ENCODE measurements around the gene ZNHIT2. TPM values are rescaled to one million over a fixed set of nuclear protein-coding genes. Genes with fewer than 3 reads are reported as not detected.

ZNHIT2 gene
- total and polyA plus RNA-seq, 2 of the 8 experiments (the other 6 are each of a cell fraction or from before 2014, with no cell fraction given) = 13.0 to 16.1 TPM

DNA sequence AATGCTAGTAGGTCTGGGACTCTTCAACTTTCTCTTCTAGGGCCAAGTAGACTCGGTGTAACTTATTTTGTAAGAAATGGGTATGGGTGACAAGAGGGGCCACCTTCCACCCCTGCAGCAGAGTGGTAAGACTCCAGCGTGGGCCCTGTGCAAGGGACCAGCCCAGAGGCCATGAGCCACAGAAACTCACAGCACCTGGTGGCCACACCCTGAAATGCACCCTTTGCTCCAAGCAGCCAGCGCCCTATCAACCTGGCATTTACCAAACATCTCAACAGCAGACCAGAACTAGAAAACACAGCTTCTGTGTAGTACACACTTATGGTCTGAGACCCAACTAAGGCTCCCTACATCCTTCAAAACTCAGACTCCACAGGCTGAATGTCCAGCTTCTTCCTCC is 39.4 kb downstream of the ZNHIT2 start:
- Histone ChIP-seq H4K20me1 (replicated peaks in 1 of 2; ENCODE audit: control insufficient read depth in 1 of 2, insufficient read depth in 2 of 2, low read length in 2 of 2) (peaks cover 6 to 11% of the 10 kb centered on the region in 2 experiments), H3K23ac (ENCODE audit: insufficient read length) (no peak overlapping the region), H3K27me3 (replicated peaks in 1 of 4; ENCODE audit: control insufficient read depth in 3 of 4, extremely low read depth in 1 of 4, insufficient read depth in 3 of 4, low read length in 3 of 4) (no peaks in the 10 kb centered on the region), H2BK12ac (ENCODE audit: low read depth, low read length) (no peak overlapping the region), H2BK15ac (ENCODE audit: low read length) (no peak overlapping the region), H3K36me3 (ENCODE audit: control insufficient read depth in 2 of 4, insufficient read depth in 4 of 4, low read length in 3 of 4) (peaks cover 20 to 41% (median 36%) of the 10 kb centered on the region in 4 experiments), H3K4ac (replicated peaks; ENCODE audit: insufficient read length, low read depth, low read length) (no peak overlapping the region), H2AFZ (ENCODE audit: low read length) (no peak overlapping the region), H3K79me2 (ENCODE audit: control insufficient read depth in 1 of 2, insufficient read depth in 2 of 2, low read length in 2 of 2) (peaks cover 6 to 37% of the 10 kb centered on the region in 2 experiments), H3K9ac (replicated peaks in 1 of 4; ENCODE audit: extremely low read depth in 1 of 4, low read depth in 3 of 4, low read length in 3 of 4) (no peak overlapping the region), H4K5ac (ENCODE audit: insufficient read length, low read depth, low read length) (no peak overlapping the region), H3K4me1 (replicated peaks in 1 of 4; ENCODE audit: control insufficient read depth in 3 of 4, insufficient read depth in 4 of 4, low read length in 3 of 4) (peaks cover 0 to 6% (median 2%) of the 10 kb centered on the region in 4 experiments; a peak in 4 of 7 replicates), H3K23me2 (ENCODE audit: low read depth, low read length) (peaks cover 2% of the 10 kb centered on the region; the same call in 1 of the 2 replicates), H4K8ac (ENCODE audit: extremely low read depth, insufficient read depth, low read length) (no peak overlapping the region), H3K14ac (ENCODE audit: insufficient read length) (no peak overlapping the region), H4K91ac (replicated peaks; ENCODE audit: insufficient read length, low read length) (no peak overlapping the region), H3K18ac (ENCODE audit: extremely low read depth, low read length) (no peak overlapping the region), H2BK20ac (ENCODE audit: low read length) (no peak overlapping the region), H3K56ac (replicated peaks; ENCODE audit: insufficient read length, low read depth, low read length) (no peak overlapping the region), H3K4me3 (ENCODE audit: extremely low read depth in 1 of 4, insufficient read depth in 2 of 4, low read depth in 3 of 4, low read length in 4 of 4) (no peak overlapping the region), H2BK120ac (replicated peaks; ENCODE audit: low read depth, low read length) (no peak overlapping the region), H2BK5ac (ENCODE audit: low read depth, low read length) (no peak overlapping the region), H3K4me2 (ENCODE audit: insufficient read depth in 1 of 2, low read depth in 2 of 2, low read length in 2 of 2) (no peak overlapping the region), H3K79me1 (ENCODE audit: low read depth, low read length) (peaks cover 10% of the 10 kb centered on the region; the same call in 1 of the 2 replicates), H3K27ac (ENCODE audit: low read depth, low read length) (no peak overlapping the region), H2AK5ac (ENCODE audit: low read depth, low read length) (no peak overlapping the region), H3K9me3 (ENCODE audit: insufficient read depth in 2 of 2, low read depth in 1 of 2, low read length in 1 of 2) (no peaks in the 10 kb centered on the region)
- DNase-seq (ENCODE audit: low read depth in 1 of 2, low spot score in 2 of 2) = peak in 1 of 2 experiments; percentile 86
- ChIA-PET POLR2A (ENCODE audit: partially characterized antibody) (interaction anchor here (0.7 to 21.6 kb wide), 10 partner anchors 9 to 316 kb away, joined by 3 to 230 read pairs (median 3); partner anchors contain the start of genes ARL2, FAU, MRPL49 and VPS51), CTCF (ENCODE audit: partially characterized antibody) (interaction anchor here (0.6 to 4.7 kb wide), 25 partner anchors 11 to 482 kb away, joined by 3 to 28 read pairs (median 4); partner anchors contain the start of genes ARL2, NAALADL1 and PYGM)
- no peak for FAIRE-seq
- WGBS, 2 experiments (ENCODE audit: extremely low coverage in 1 of 2, insufficient coverage in 1 of 2, insufficient read length in 1 of 2, insufficient replicate concordance in 2 of 2, low coverage in 1 of 2, low lambda C conversion rate in 2 of 2, missing lambda C conversion rate in 1 of 2) = 74% methylated on average over 3 of the region's 3 CpGs; no CpG with 5 or more reads in 1 of the 2 experiments
- TF ChIP-seq POLR2A (IDR thresholded peaks at IDR 0.05; ENCODE audit: control extremely low read depth in 1 of 2, low read depth in 2 of 2, low read length in 2 of 2) (peak in 1 of 2 experiments; percentile 15; a peak in 2 of 3 replicates), ASH2L (IDR thresholded peaks at IDR 0.05; ENCODE audit: low read length) (no peak), SRF (IDR thresholded peaks at IDR 0.05; ENCODE audit: low read depth, low read length) (no peak), SIRT6 (IDR thresholded peaks at IDR 0.05; ENCODE audit: low read length) (no peak), SIX5 (IDR thresholded peaks at IDR 0.05; ENCODE audit: low read depth, low read length) (no peak), CBX8 (IDR thresholded peaks at IDR 0.05; ENCODE audit: borderline replicate concordance, low read depth, low read length) (no peak), BACH1 (IDR thresholded peaks at IDR 0.05; ENCODE audit: low read length) (no peak), RAD21 (IDR thresholded peaks at IDR 0.05 in 1 of 2, conservative IDR thresholded peaks at IDR 0.05 in 1 of 2; ENCODE audit: low read depth in 2 of 2, low read length in 2 of 2) (peak; percentile 60 to 68), POU5F1 (IDR thresholded peaks at IDR 0.05; ENCODE audit: low read depth, low read length) (no peak), SIN3A (conservative IDR thresholded peaks at IDR 0.05 in 1 of 2, IDR thresholded peaks at IDR 0.05 in 1 of 2; ENCODE audit: low read depth in 1 of 2, low read length in 2 of 2) (no peak), TAF7 (optimal IDR thresholded peaks at IDR 0.05; ENCODE audit: borderline replicate concordance, low read depth, low read length) (no peak), GTF2F1 (IDR thresholded peaks at IDR 0.05; ENCODE audit: borderline replicate concordance, low read depth, low read length) (no peak)
